ENCODE results near the gene TMPRSS4.

The TMPRSS4 gene

DNA sequence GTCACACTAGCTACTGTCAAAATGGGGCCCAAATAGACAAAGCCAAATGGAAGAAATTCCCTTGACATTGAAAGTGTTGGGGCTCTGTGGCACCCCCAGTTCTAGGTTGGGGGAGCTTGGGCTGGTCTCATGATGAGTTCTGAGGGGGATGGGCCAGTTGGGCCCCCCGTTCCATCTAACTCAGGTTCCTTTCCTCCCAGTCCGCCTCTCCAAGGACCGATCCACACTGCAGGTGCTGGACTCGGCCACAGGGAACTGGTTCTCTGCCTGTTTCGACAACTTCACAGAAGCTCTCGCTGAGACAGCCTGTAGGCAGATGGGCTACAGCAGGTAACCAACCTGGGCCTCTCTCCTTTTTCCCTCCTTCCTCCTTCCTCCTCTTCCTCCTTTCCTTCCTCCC is 27.6 kb downstream of the TMPRSS4 start:
- no peak for DNase-seq (ENCODE audit: low read depth, low spot score)
- in situ Hi-C loops (cut with HindIII; ENCODE audit: low sequenced_read_pairs) = no loop called here
- H3K4me3 ChIP-seq (ENCODE audit: low read depth, low read length) = no peak overlapping the region
- TF ChIP-seq, protein P1, sequence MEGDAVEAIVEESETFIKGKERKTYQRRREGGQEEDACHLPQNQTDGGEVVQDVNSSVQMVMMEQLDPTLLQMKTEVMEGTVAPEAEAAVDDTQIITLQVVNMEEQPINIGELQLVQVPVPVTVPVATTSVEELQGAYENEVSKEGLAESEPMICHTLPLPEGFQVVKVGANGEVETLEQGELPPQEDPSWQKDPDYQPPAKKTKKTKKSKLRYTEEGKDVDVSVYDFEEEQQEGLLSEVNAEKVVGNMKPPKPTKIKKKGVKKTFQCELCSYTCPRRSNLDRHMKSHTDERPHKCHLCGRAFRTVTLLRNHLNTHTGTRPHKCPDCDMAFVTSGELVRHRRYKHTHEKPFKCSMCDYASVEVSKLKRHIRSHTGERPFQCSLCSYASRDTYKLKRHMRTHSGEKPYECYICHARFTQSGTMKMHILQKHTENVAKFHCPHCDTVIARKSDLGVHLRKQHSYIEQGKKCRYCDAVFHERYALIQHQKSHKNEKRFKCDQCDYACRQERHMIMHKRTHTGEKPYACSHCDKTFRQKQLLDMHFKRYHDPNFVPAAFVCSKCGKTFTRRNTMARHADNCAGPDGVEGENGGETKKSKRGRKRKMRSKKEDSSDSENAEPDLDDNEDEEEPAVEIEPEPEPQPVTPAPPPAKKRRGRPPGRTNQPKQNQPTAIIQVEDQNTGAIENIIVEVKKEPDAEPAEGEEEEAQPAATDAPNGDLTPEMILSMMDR (IDR thresholded peaks at IDR 0.05; ENCODE audit: low read depth, low read length) = no peak

DNA sequence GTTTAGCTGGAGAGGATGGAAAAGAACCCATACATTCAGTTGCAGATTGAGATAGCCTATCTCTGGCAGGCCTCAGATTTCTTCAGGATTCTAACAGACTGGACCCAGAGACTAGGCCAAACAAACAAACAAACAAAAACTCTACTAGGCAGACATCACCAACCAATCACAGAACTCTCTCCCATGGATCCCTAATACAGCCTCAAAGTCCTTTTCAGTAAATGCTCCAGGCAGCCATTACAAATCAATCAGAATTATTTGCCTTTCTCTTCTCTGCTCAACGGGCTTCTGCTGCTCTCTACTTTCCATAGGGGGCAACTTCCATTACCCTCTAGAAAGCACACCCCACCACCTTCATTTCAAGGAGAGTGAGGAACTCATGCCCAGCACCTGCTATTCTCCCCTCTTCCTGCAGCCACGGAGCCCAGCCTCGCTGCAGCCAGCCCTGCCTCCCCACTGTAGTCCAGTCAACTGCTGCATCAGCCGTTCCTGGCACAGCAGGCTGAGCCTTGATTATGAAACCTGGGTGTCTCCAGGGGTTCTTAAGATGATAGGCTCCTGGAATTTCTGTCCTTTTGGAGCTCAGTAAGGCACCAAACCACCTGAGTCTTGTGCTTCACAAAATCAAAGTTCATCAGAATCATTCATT is 28.9 kb downstream of the TMPRSS4 start:
- TF ChIP-seq, protein P1 (IDR thresholded peaks at IDR 0.05; ENCODE audit: low read depth, low read length) = no peak
- no peak for DNase-seq (ENCODE audit: low read depth, low spot score)
- in situ Hi-C loops (cut with HindIII; ENCODE audit: low sequenced_read_pairs) = no loop called here
- H3K4me3 ChIP-seq (ENCODE audit: low read depth, low read length) = no peak overlapping the region

DNA sequence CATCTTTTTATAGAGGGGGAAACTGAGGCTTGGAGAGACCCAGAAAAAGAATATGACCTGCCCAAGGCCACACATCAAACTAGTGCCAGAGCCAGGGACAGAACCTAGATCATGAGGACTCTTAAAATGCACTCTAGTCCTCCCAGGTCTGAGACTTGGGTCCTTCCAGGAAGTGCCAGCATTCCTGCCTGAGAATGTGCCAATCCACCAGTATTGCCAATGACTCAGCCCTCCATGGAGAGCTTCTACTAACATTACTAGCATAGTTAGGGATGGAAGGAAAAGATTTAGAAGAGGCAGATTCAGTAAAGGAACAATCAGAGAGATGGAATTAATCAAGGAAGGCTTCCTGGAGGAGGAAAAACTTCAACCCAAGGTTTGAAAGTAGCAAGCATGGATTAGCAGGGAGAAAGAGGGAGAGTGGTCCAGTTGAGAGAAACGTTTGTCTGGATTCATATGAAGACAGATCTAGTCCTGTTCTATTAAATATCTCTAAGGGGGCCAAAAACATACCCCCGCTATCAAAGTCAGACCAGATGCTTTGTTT is 30.0 kb downstream of the TMPRSS4 start:
- DNase-seq (ENCODE audit: low read depth, low spot score) = no peak
- TF ChIP-seq, protein P1 (IDR thresholded peaks at IDR 0.05; ENCODE audit: low read depth, low read length) = no peak

DNA sequence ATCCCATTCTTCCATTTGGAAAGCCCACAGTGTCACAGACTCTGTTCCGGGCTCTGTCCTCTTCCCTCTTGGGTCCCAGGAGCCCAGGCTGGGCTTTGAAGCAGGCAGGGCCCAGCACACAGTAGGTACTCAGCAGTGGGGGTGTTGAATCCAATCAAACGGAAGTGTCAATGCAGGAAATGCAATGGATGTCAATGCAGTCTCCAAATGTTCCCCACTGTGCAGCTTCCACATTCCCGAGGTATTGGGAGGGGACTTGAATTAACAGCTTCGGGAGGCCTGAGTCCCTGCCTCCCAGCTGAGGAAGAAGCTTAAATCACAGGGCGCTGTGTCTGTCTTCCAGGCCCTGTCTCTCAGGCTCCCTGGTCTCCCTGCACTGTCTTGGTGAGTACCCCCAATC is 31.6 kb downstream of the TMPRSS4 start:
- TF ChIP-seq, protein P1 (IDR thresholded peaks at IDR 0.05; ENCODE audit: low read depth, low read length) = no peak
- DNase-seq (ENCODE audit: low read depth, low spot score) = no peak
- H3K4me3 ChIP-seq (ENCODE audit: low read depth, low read length) = no peak overlapping the region
- in situ Hi-C loops (cut with HindIII; ENCODE audit: low sequenced_read_pairs) = no loop called here

More for the DNA sequence above, 30.0 kb downstream of the TMPRSS4 start:
- in situ Hi-C loops (cut with HindIII; ENCODE audit: low sequenced_read_pairs) = no loop called here
- H3K4me3 ChIP-seq (ENCODE audit: low read depth, low read length) = no peak overlapping the region

DNA sequence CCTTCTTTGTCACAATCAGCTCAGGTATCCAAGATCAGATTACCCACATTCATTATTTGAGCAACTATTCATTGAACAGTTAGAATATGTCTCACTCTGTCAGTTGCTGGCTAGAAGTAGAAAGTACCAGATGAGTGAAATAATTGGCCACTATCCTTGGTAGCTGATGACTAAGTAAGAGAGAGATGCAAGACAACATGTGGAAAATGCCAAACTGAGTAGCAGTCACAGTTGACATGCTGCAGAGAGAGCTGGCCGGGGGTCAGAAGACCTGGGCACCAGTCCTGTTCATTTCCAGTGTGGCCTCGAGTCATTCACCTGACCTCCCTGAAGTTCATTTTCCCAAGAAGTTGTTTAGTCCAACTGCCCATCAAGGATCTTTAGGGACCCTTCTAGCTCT is 32.4 kb downstream of the TMPRSS4 start:
- TF ChIP-seq, protein P1 (IDR thresholded peaks at IDR 0.05; ENCODE audit: low read depth, low read length) = no peak
- H3K4me3 ChIP-seq (ENCODE audit: low read depth, low read length) = no peak overlapping the region
- no peak for DNase-seq (ENCODE audit: low read depth, low spot score)
- in situ Hi-C loops (cut with HindIII; ENCODE audit: low sequenced_read_pairs) = no loop called here

DNA sequence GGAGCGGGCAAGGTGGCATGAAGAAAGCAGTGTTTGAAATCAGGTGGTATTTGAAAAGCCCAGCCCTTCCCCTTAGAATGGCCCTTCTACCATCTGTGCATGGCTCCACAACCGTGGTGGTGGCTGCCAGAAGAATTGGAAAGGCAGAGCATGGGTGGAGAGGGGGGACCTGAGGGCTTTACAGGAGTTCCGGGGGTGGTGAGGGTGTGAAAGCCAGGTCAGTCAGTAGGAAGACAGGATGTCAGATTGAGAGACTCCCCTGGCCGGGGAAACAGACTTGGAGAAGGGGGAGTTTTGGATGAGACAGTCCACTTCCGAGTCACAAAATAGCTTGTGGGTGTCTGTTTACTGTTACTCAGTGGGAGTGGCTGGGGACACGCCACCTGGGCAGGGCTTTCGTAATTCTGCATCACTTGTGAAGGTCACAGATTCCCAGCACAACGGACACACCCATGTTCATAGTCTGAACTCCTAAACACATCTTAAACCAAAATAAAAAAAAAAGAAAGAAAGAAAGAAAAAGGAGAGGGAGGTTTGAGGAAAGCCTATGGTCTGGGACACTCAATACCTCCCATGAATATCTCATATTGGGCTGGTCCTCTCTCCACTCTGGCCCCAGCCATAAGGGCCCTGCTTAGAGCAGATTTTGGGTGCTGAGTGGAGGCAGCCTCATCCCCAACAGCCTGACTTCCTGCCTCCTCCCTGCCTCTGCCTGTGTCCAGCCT is 34.3 kb downstream of the TMPRSS4 start:
- TF ChIP-seq, protein P1 (IDR thresholded peaks at IDR 0.05; ENCODE audit: low read depth, low read length) = no peak
- no peak overlapping the region for H3K4me3 ChIP-seq (ENCODE audit: low read depth, low read length)
- in situ Hi-C loops (cut with HindIII; ENCODE audit: low sequenced_read_pairs) = no loop called here
- no peak for DNase-seq (ENCODE audit: low read depth, low spot score)
